Myocyte (in vitro differentiated cells): Measurements from ENCODE around the gene NXPE1. TPM values are rescaled to one million over a fixed set of nuclear protein-coding genes. Genes with fewer than 3 reads are reported as not detected.
"Not testable (repeated sequence)": the region's sequence is repeated elsewhere in the genome, so short reads cannot be mapped to it uniquely, and the experiment has no call there.

ENCODE experiments used
- DNase-seq: peaks from one replicate; pipeline ENCODE4 v3.0.0-alpha.2; 2012; ENCODE audit warnings: low read depth
- polyA plus RNA-seq: library from polyadenylated mRNA; unstranded; fragments of >200 nt; gene quantifications from one replicate; pipeline ENCODE4 v1.2.1, GENCODE V29; 2012; ENCODE audit warnings: missing spikeins
- total RNA-seq: library from RNA; depleted of rRNA; stranded (reverse); fragments of >200 nt; gene quantifications from 2 replicates; pipeline ENCODE4 v1.2.3, GENCODE V29; 2014

Gene NXPE1
- not detected in 2 replicates for total RNA-seq
- 0.03 TPM for polyA plus RNA-seq

- DNase-seq: peak; percentile 80
Observed at GRCh38 chr11:114559425-114560310, at the start of gene NXPE1. Gene NXPE1, minus strand, starts transcription at chr11:114559881. Its CDS starts 8,680 bp downstream, at chr11:114551201.

GRCh38 chr11:114609429-114609828 is 49.7 kb upstream of the NXPE1 start:
- no peak for DNase-seq

- DNase-seq: not testable (repeated sequence)
Observed at GRCh38 chr11:114608605-114609004, 48.9 kb upstream of the NXPE1 start.

- no peak for DNase-seq
Observed at GRCh38 chr11:114607753-114608459, 48.2 kb upstream of the NXPE1 start.

GRCh38 chr11:114606802-114607075 is 47.1 kb upstream of the NXPE1 start:
- DNase-seq: not testable (repeated sequence)

- no peak for DNase-seq
Observed at GRCh38 chr11:114606003-114606801, 46.5 kb upstream of the NXPE1 start.

- no peak for DNase-seq
Observed at GRCh38 chr11:114605370-114605769, 45.7 kb upstream of the NXPE1 start.

- no peak for DNase-seq
Observed at GRCh38 chr11:114604886-114605285, 45.2 kb upstream of the NXPE1 start.

- DNase-seq: no peak
Observed at GRCh38 chr11:114604179-114604813, 44.6 kb upstream of the NXPE1 start.

GRCh38 chr11:114603151-114603550 is 43.5 kb upstream of the NXPE1 start:
- DNase-seq: not testable (repeated sequence)

- no peak for DNase-seq
Observed at GRCh38 chr11:114598461-114598860, 38.8 kb upstream of the NXPE1 start.

GRCh38 chr11:114596175-114596919 is 36.7 kb upstream of the NXPE1 start:
- DNase-seq: peak; percentile 26

GRCh38 chr11:114595571-114595970 is 35.9 kb upstream of the NXPE1 start, which contains the start of gene NXPE4:
Gene NXPE4, minus strand, starts transcription at chr11:114595786. Its CDS starts 1,027 bp downstream, at chr11:114594759.
- DNase-seq: no peak

GRCh38 chr11:114594703-114595102 is 35.0 kb upstream of the NXPE1 start:
- no peak for DNase-seq

GRCh38 chr11:114587398-114587953 is 27.8 kb upstream of the NXPE1 start:
- no peak for DNase-seq

- no peak for DNase-seq
Observed at GRCh38 chr11:114586797-114587196, 27.1 kb upstream of the NXPE1 start.

- DNase-seq: no peak
Observed at GRCh38 chr11:114571712-114572111, 12.0 kb upstream of the NXPE1 start.

- no peak for DNase-seq
Observed at GRCh38 chr11:114569801-114570200, 10.1 kb upstream of the NXPE1 start.

- DNase-seq: no peak
Observed at GRCh38 chr11:114566276-114566675, 6.6 kb upstream of the NXPE1 start.

- no peak for DNase-seq
Observed at GRCh38 chr11:114564831-114565230, 5.2 kb upstream of the NXPE1 start.
